Measurements from ENCODE around the gene NRIP2.

NRIP2 gene

DNA sequence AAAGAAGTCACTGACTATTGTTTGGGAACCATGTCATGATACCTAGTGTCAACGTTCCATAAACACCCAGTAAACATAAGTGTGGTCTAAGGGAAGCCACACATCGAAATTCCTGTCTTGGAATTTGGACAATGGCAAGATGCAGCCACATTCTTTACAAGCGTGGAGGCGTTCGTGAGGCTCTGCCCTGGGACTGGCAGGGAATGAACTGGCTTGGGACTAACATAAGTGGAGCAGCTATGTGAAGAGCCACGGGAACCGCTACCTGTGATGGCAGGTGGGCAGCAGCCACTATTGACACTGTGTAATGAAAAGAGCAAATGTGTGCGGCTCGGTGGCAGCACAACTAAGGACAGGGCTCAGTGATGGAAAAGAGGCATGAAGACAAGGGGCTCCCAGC is 10.0 kb upstream of the NRIP2 start:
- no peak for DNase-seq (ENCODE audit: low spot score)

DNA sequence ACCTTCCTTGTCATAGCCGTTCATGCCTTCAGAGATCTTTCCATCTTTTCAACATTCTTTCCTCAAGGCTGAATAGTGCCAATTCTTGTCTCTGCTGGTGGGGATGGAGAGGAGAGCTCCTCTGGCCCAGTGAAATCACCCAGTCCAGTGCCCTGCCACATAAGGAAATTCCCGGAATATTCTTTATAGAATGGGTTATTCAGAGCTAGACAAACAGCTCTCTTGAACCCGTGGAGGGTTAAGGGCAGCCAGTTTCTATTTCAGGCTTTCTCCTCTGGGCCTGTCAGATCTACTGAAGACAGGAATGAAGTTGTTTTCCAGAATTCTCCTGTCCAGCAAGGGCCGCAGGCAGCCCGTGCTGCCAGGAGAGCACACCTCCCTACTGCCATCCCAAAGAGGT is 8.1 kb upstream of the NRIP2 start:
- no peak for DNase-seq (ENCODE audit: low spot score)

DNA sequence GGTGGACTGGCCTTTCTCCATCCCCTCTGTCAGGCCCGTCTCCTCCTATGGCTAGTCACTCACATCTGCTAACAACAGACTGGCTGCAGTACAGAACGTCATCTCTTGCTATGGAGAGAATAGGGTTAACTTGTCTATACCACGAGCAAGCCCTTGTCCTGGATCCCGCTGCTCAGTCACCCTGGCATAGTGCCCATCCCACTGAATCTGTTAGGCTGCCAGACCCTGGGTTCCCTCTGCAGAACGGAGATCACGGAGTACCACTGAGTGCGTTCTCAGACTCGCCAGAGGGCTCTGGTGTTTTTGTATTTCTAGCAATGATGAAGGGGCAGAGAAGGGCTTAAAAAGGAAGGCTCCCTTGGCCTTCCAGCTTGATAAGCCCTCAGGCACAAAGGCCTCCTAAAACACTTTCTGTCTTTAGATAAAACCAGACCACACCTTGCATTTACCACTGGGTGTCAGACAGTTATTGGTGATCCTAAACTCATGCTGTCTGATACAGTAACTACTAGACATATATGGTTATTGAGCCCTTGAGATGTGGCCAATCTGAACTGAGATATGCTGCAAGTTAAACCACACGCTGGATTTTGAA is 6.3 kb upstream of the NRIP2 start:
- DNase-seq (ENCODE audit: low spot score) = no peak

DNA sequence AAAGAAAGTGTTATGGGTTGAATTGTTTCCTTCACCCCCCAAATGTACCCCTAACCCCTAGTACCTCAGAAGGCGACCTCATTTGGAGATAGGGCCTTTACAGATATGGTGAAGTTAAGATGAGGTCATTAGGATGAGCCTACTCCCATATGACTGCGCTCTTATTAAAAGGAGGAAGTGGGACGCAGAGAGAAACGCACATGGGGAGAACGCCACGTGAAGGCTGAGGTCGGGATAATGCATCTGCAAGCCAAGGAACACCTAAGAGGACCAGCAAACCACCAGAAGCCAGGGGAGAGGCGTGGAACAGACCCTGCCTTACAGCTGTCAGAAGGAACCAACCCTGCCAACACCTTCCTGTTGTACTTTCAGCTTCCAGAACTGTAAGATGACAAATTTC is 1.7 kb upstream of the NRIP2 start:
- DNase-seq (ENCODE audit: low spot score) = no peak

DNA sequence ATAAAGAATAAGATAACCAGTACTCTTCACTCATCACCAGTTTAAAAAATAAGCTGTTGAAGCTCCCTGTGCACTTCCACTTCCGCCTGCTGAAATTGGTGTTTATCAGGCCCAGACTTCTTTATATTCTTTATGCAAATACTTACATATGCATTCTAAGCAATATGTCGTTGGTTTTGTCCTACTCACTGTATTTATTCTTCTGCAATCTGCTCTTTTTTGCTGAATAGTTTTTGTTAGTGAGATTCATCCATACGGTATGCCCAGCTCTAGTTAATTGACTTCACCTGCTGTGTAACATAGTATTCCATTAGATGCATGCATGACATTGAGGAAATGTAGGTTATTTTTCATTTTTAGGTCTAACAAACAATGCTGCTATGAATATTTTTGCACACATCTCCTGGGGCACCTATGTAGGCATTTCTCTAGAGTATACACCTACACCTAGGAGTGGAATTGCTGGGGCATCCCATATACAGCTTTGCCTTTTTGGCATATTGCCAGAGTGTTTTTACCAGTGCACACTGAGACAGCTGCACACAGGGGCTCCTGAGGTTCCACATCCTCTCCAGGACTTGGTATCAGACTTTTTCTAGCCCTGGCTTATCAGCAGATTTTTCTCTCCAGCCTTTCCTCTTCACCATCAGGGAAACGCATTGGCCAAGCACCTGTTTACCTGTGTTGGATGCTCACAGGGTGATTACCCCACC is 1.0 kb upstream of the NRIP2 start:
- DNase-seq (ENCODE audit: low spot score) = no peak

DNA sequence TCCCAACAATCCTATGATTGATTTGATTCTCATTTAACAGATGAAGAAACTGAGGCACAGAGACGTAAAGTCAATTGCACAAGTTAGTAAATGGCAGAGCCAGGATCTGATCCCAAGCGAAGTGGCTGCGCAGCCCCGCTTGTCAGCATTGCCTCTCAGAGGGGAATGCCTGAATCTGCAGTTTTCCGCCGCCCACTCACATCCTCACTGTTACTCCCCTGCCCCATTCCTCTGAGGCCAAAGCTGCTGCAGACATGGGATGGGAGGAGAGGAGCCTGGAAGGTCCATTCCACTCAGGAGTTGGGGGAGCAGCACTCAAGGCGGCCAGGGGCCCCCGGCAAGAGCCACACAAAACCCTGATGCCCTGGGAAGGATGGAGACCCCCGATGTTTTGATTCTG is 1.0 kb downstream of the NRIP2 start:
- no peak for DNase-seq (ENCODE audit: low spot score)

DNA sequence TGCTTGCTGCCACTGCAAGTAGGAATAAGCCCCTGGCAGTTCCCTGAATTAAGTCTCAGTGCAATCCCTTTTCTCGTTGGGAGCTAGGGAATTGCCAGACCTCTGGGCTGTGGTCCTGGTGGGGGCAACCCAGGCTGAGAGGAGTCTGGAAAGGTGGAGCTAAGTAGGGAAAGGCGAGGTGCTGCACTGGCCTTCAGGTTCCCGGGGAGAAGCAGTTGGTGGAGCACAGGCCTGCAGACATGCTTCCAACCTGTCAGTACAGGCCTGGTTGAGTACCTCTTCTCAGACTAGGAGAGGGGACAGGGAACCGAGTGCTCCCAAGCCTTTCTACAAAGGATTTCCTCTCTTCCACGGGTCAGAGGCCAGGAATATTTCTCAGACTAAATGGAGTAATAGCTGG is 1.5 kb downstream of the NRIP2 start:
- no peak for DNase-seq (ENCODE audit: low spot score)

DNA sequence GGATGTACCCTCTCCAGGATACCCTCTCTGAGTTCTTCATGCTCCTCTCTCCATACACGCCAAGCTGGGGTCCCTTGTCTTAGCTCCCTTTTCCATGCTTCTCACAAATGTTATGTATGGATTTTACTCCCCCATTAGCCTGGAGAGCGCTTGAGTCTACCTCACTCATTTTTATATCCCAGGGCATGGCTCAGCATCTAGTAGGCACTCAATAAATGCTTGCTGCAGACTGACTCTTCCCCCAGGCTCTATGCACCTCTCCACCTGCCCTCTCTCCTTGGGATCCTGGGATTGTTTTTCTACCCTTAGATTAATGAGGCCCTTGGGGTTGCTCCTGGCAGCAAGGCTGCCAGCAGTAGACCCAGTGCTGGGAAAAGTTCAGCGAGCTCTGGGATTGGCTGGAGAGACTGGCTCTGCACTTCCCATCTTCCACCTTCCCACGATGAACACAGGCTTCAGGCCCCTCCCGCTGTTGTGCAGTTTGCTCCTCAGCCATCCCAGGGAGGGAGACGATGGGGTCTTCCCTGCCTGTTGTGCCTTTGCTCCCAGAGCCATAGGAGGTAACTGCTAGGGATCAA is 2.2 kb downstream of the NRIP2 start:
- DNase-seq (ENCODE audit: low spot score) = no peak

DNA sequence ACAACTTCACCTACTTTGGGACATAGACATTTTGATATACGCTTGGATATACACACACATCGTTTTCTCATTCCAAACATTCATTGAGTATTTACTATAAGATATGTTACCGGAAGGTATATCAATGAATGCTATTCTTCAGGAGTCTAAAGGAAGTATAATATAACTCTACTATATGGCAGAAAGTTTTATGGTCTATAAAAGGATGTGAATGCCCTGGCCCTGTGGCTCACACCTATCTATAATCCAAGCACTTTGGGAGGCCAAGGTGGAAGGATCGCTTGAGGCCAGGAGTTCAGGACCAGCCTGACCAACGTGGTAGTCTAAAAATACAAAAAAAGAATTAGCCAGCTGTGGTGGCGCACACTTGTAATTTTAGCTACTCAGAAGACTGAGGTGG is 5.6 kb downstream of the NRIP2 start:
- DNase-seq (ENCODE audit: low spot score) = no peak

DNA sequence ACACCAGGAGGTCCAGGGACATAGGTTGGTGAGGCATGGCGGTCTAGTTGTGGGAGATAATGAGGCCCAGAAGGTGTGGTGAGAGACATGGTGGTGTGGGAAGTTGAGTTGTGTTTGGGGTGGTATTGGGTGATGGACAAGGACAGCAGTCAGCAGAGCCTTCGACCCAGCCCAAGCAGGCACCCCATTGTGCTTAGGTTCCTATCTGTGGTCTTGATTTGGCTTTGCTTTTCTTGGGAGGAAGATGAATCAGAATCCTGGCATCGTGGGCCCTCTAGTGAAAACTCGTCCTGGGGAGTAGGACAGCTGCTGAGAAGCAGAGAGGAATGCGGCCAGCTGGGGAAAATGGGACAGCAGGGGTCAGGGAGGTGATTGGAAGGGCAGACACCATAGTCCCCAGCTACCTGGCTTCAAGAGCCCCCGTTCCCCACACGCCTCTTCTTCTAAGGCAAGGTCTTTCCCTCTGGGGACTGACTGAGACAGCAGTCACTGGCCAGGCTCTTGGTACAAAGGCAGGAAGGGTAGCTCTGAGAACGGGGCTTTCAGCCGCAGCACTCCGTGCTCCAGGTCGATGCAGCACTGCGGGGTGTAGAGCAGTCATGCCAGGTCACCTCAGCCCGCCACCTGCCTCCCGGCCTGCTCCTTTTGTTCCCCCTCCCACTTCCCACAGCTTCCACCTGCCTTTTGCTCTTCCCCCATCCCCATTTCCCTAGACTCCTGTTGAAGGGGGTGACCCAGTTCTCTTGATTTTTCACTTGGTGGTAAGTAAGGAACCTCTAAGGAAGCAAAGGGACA is 7.9 kb downstream of the NRIP2 start:
- no peak for DNase-seq (ENCODE audit: low spot score)

DNA sequence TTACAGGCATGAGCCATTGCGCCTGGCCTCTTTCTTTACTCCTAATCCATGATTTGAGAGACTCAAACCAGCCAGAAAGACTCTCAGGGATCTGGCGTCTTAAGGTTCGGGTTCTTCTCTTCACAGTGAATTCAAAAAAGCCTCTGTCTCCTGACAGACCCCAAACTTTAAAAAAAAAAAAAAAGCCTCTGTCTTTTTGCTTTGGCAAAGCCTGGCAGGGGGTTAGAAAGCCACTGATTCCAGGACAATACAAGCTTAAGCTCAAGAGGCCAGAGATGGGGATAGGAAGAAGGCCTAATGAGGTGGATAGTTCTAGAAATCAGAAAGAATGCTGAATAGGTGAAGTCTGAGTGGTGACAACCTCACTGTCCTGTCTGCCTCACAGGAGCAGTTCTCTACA is 8.8 kb downstream of the NRIP2 start:
- no peak for DNase-seq (ENCODE audit: low spot score)

DNA sequence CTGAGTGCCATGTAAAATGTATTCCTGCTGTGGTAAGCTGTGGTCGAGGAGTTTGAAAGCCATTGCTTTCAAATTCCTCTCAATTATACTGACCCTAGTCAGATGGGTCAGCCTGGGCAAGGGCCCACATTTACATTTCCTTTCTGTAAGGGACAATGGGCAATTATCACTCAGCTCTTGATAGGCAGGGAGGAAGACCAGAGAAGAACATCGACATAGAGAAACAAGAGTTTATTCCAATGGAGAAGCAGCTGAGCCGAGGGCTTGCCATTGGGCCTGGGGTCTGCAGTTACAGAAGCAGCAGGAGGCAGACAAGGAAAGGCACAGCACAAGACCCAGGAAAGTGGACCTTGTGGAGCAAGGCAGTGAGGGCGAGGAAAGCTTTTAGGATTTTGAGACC is 9.7 kb downstream of the NRIP2 start:
- DNase-seq (ENCODE audit: low spot score) = no peak

DNA sequence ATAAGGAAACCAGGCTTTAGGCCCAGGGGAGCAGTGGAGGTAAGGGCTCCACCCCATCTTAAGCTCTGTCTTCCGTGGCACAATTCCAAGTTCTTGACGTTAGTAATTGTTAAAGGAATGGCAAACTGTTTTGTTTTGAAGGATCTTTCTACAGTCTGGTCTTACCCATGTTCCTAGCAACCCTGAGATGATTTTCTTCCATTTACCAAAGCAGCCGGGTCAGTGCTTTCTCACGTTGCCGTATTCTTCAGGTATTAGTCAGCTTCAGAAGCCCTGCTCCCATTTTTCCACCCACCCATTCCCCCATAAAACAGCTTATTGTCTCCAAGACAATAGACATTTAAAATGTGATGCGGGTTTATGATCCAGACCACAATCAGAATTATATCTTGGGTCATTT is 10.3 kb downstream of the NRIP2 start:
- no peak for DNase-seq (ENCODE audit: low spot score)

DNA sequence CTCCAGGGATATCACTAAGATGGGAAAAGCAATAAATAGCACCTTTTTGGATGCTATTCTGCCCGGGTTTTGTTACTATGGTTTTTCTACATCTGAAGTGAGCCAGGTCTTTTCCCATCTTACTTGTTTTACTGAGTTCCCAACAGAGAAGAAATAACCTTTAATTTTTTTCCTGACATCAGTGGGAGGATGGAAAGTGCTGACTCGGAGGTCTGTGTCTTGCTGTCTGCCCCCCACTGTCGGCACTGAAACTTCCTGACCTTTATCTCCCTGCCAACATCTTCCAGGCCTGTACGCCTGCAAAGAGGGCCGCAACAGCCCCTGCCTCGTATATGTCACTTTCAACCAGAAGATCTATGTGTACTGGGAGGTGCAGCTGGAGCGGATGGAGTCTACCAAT is 11.4 kb downstream of the NRIP2 start:
- DNase-seq (ENCODE audit: low spot score) = no peak

DNA sequence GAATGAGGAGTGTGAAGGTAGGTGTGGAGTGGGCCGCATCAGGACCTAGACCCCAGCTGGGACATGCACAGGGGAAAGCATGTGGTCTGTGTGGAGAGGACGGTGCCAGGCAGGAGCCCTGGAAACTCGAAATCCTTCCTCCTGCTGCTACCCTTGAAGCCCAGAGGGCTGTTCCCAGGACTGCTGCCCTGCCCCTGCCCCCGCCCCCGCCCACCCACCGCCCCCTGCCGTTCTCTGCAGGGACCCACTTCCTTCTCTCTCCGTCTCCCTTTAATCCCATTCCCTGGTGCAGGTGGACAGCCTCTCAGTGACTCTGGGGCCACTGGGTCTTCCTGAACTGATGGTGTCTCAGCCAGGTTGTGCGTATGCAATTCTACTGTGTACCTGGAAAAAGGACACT is 14.4 kb downstream of the NRIP2 start:
- no peak for DNase-seq (ENCODE audit: low spot score)

DNA sequence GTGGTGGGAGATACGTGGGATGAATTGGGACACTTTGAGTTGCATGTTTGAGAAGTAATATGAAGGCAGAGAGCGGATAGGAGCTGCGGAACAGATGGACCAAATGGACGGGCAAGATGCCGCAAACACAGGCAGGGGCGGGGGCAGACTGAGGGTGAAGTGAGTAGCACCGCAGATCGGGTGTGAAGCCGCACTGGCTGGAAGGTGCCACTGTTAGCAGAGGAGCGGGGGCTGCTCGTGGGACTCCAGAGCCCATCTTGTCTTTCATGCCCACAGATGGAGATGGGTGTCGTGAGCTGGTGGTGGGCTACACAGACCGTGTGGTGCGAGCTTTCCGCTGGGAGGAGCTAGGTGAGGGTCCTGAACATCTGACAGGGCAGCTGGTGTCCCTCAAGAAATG is 15.0 kb downstream of the NRIP2 start:
- DNase-seq (ENCODE audit: low spot score) = no peak

DNA sequence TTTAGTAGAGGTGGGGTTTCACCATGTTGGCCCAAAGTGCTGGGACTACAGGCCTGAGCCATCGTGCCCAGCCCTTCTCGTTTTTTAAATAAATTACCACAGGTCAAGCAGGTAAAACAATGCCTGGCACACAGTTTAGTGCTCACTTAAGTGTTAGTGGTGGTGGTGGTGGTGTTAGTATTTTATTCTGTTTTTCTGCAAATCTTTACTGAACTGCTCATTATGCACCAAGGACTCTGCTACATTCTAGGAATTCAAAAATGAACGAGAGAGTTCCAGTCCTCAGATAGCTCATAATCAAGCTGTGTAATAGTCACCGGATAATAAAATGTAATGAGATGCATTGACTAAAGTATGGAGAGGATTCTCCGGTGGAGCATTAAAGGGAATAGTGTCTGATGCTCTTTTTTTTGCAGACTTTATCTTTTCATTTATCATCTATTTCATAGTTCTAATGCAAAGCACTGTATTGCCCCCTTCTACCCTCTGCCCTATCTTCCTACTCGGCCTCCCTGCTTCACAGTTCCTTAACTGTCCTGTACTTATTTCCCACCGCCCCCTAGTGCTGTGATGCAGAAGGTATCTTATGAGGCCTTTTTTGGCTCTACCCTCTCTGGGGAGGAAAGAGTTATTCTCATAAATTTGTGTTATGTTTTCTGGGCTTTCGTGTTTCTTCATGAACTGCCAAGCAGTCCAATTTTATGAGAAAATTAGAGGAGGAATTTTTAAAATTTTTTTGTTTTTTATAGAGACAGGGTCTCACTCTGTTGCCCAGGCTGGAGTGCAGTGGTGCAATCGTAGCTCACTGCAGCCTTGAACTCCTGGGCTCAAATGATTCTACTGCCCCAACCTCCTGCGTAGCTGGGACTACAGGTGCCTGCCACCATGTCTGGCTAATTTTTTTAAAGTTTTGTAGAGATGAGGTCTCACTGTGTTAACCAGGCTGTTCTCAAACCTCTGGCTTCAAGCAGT is 21.3 kb downstream of the NRIP2 start:
- DNase-seq (ENCODE audit: low spot score) = peak; percentile 87

DNA sequence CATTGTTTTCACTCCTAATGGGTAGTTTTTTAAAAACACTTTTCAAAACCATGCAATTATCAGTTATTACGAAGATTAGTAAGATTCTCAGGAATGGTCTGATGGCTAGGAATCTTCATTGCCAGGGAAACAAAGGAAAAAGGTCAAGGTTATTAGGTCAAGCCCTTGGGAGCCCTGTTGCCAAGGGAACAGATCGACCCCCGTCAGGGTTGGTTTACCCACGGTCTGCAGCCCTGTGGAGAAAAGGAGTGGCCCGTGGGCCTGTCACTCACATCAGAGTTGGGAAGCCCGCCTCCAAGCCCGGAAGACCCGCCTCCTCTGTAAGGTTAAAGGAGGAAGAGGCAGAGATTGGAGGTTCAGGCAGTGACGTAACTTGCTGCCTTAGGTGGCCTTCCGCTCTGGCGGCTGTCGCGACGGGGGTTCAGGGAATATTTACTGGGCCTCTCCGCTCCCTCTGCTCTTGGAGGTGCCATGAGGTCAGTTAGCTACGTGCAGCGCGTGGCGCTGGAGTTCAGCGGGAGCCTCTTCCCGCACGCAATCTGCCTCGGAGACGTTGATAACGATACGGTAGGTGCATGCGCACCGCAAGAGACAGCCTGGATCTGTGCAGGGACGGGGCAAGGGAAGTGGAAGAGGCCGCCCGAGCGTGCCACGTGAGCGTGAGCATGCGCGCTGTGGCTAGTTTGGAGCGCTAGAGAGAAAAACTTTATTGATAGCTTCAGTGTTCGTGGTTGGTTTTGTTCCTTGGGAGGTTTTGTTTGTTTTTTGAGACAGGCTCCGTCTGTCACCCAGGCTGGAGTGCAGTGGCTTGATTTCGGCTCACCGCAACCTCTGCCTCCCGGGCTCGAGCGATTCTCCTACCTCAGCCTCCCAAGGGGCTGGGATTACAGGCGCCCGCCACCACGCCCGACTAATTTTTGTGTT is 22.3 kb downstream of the NRIP2 start, which contains the start of gene ITFG2:
Gene ITFG2, plus strand, starts transcription at position 379 of the 924 bp plus-strand sequence. Its CDS starts 93 bp downstream, at position 472.
- peak; percentile 99 for DNase-seq (ENCODE audit: low spot score)

DNA sequence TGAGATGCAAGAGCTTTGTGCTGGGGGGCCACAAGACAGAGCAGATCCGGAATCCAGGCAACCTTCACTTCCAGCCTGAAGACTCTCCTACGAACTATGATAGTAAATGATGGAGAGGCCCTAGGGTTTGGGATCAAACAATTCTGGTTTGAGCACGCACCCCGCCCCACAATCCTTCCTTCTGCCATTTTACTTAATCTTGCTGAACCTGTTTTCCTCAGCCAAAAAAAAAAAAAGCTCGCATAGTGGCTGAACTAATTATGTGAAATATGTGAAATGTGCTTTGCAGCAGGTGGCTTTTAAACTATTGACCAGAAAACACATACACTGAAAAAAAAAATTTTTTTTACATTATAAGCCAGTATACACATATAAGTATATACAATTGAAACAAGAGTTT is 23.0 kb downstream of the NRIP2 start:
- no peak for DNase-seq (ENCODE audit: low spot score)

DNA sequence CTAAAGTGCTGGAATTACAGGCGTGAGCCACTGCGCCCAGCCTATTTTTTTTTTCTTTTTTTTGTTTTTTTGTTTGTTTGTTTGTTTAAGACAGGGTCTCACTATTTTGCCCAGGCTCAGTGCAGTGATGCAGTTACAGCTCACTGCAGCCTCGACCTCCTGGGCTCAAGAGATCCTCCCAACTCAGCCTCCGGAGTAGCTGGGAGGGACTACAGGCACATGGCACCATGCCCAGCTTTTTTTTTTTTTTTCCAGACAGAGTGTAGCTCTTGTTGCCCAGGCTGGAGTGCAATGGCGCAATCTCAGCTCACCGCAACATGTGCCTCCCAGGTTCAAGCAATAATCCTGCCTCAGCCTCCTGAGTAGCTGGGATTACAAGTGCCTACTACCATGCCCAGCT is 28.1 kb downstream of the NRIP2 start:
- no peak for DNase-seq (ENCODE audit: low spot score)

DNA sequence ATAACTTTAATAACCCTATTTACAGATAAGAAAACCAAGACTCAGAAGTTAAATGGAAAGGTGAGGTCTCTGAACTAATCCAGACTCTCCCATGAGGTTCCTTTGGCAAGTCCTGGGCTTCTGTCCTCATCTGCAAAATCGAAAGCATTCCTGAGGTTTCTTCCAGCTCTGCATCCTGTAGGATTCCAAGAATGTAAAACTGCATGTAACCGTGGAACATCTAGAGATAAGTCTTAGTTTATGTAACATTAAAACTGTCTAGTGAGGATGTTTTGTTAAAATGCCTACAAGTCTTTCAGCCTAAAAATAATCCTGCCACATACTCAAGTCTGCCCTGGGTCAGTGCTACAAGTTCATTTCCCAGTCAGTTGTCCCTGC is 29.7 kb downstream of the NRIP2 start:
- no peak for DNase-seq (ENCODE audit: low spot score)
